SK-N-SH (cell line): ENCODE data around the gene TMEM116. TPM values are rescaled to one million over a fixed set of nuclear protein-coding genes. Genes with fewer than 3 reads are reported as not detected.

Experiments used
- CTCF ChIA-PET: fragments of 300-600, 350-600 bp; formaldehyde crosslinking; extraction: SDS; loops from one replicate; lab custom pipeline; 2021; lab: Yijun Ruan, JAX
- POLR2A ChIA-PET: fragments of 350-600 bp; sonication (Branson Sonifier 250); formaldehyde crosslinking; extraction: SDS; loops from one replicate; lab custom pipeline; 2020; ENCODE audit warnings: antibody characterized with exemption, inconsistent platforms; lab: Yijun Ruan, JAX
- DNase-seq: peaks from one replicate; pipeline ENCODE4 v3.0.0; 2012
- H2AFZ ChIP-seq: fragments of 200-600 bp; sonication (generic); 2 replicates; pipeline ENCODE4 v1.8.1; 2016; ENCODE audit warnings: antibody characterized with exemption, mild to moderate bottlenecking, low read depth
- H3F3A ChIP-seq: fragments of 200-600 bp; sonication (generic); replicated peaks from 2 replicates; pipeline ENCODE3; 2016; ENCODE audit warnings: antibody characterized with exemption, mild to moderate bottlenecking; ENCODE audit not compliant: insufficient read depth
- H3K27ac ChIP-seq, 2 experiments: fragments of 200-500 bp in 1 of 2; fragments of 200-600 bp in 1 of 2; sonication (Bioruptor generic) in 1 of 2; sonication (generic), shearing (Covaris generic) in 1 of 2; 2 replicates each; pipeline versions ENCODE4 v1.5.1 to v1.6.1; 2014 to 2016; ENCODE audit warnings: low read depth in 2 of 2, inconsistent platforms in 1 of 2, low read length in 1 of 2, mild to moderate bottlenecking in 1 of 2, mixed read lengths in 1 of 2
- H3K27me3 ChIP-seq: fragments of 200-600 bp; sonication (generic), shearing (Covaris generic); 2 replicates; pipeline ENCODE4 v1.6.1; 2016; ENCODE audit warnings: mixed run types; ENCODE audit not compliant: insufficient read depth
- H3K36me3 ChIP-seq, 2 experiments: fragments of 200-500 bp in 1 of 2; fragments of 200-600 bp in 1 of 2; sonication (Bioruptor generic) in 1 of 2; sonication (generic) in 1 of 2; replicated peaks in 1 of 2; 2 replicates each; pipeline versions ENCODE3 to v1.5.1; 2014 to 2016; ENCODE audit warnings: low read length in 1 of 2, mild to moderate bottlenecking in 1 of 2; ENCODE audit not compliant: insufficient read depth in 2 of 2, control insufficient read depth in 1 of 2
- H3K4me1 ChIP-seq, 2 experiments: fragments of 200-500 bp in 1 of 2; fragments of 200-600 bp in 1 of 2; sonication (Bioruptor generic) in 1 of 2; sonication (generic), shearing (Covaris generic) in 1 of 2; 2 replicates each; pipeline versions ENCODE4 v1.5.1 to v1.6.1; 2014 to 2016; ENCODE audit warnings: low read depth in 1 of 2, low read length in 1 of 2, mixed run types in 1 of 2; ENCODE audit not compliant: insufficient read depth in 2 of 2, control insufficient read depth in 1 of 2
- H3K4me2 ChIP-seq: fragments of 200-600 bp; sonication (generic), shearing (Covaris generic); 2 replicates; pipeline ENCODE4 v1.6.1; 2017; ENCODE audit warnings: mixed run types
- H3K4me3 ChIP-seq, 2 experiments: fragments of 200-500 bp in 1 of 2; fragments of 200-600 bp in 1 of 2; sonication (Bioruptor generic) in 1 of 2; sonication (generic), shearing (Covaris generic) in 1 of 2; 2 replicates each; pipeline versions ENCODE4 v1.5.1 to v1.8.1; 2014 to 2016; ENCODE audit warnings: low read depth in 2 of 2, inconsistent platforms in 1 of 2, low read length in 1 of 2, mild to moderate bottlenecking in 1 of 2, mixed read lengths in 1 of 2, moderate library complexity in 1 of 2
- H3K79me2 ChIP-seq: fragments of 200-600 bp; sonication (generic); 2 replicates; pipeline ENCODE4 v1.8.1; 2017; ENCODE audit warnings: mild to moderate bottlenecking; ENCODE audit not compliant: insufficient read depth
- H3K9ac ChIP-seq: fragments of 200-600 bp; sonication (generic); 2 replicates; pipeline ENCODE4 v1.6.1; 2017; ENCODE audit warnings: mixed run types
- H3K9me2 ChIP-seq: fragments of 200-600 bp; sonication (generic); 2 replicates; pipeline ENCODE4 v1.6.1; 2017; ENCODE audit warnings: mixed run types
- H3K9me3 ChIP-seq: fragments of 200-600 bp; sonication (generic); 2 replicates; pipeline ENCODE4 v1.6.1; 2017; ENCODE audit warnings: mixed run types, mild to moderate bottlenecking, moderate library complexity
- H4K20me1 ChIP-seq: fragments of 200-600 bp; sonication (generic); 2 replicates; pipeline ENCODE4 v1.6.1; 2017; ENCODE audit warnings: mild to moderate bottlenecking, mixed run types; ENCODE audit not compliant: insufficient read depth
- CHD2 ChIP-seq: fragments of 150-350 bp; IDR thresholded peaks from 2 replicates; pipeline ENCODE4 v1.6.1; 2018; ENCODE audit warnings: low read length; ENCODE audit not compliant: partially characterized antibody
- EZH2phosphoT487 ChIP-seq: fragments of 200-600 bp; sonication (generic); IDR thresholded peaks from 2 replicates; pipeline ENCODE4 v1.6.1; 2017; ENCODE audit warnings: low read depth, mixed run types, mild to moderate bottlenecking, antibody characterized with exemption, moderate library complexity, borderline replicate concordance
- FOSL2 ChIP-seq: IDR thresholded peaks from 2 replicates; pipeline ENCODE4 v1.4.0; 2012; ENCODE audit warnings: low read depth, mild to moderate bottlenecking, moderate library complexity, borderline replicate concordance
- FOXM1 ChIP-seq: IDR thresholded peaks from 2 replicates; pipeline ENCODE4 v1.4.0; 2012; ENCODE audit warnings: low read depth, mild to moderate bottlenecking
- GATA2 ChIP-seq: sonication (generic); formaldehyde crosslinking; IDR thresholded peaks from 2 replicates; pipeline ENCODE4 v1.5.0; 2020; ENCODE audit warnings: mild to moderate bottlenecking, missing genetic modification reagents
- JUND ChIP-seq: IDR thresholded peaks from 2 replicates; pipeline ENCODE4 v1.4.0; 2012
- MAX ChIP-seq: IDR thresholded peaks from 2 replicates; pipeline ENCODE4 v1.4.0; 2012; ENCODE audit warnings: low read depth
- MEF2A ChIP-seq: IDR thresholded peaks from 2 replicates; pipeline ENCODE4 v1.4.0; 2012; ENCODE audit warnings: low read depth, borderline replicate concordance
- RAD21 ChIP-seq: IDR thresholded peaks from 2 replicates; pipeline ENCODE4 v1.6.1; 2012; ENCODE audit warnings: mild to moderate bottlenecking, low read length
- RCOR1 ChIP-seq: fragments of 150-350 bp; IDR thresholded peaks from 2 replicates; pipeline ENCODE4 v1.6.1; 2017; ENCODE audit warnings: antibody characterized with exemption, low read length
- SIN3A ChIP-seq: IDR thresholded peaks from 2 replicates; pipeline ENCODE4 v1.6.1; 2012; ENCODE audit warnings: low read depth, mild to moderate bottlenecking, low read length, moderate library complexity, borderline replicate concordance
- SMC3 ChIP-seq: IDR thresholded peaks from 2 replicates; pipeline ENCODE4 v1.6.1; 2012; ENCODE audit warnings: low read depth, low read length, improper control_type of control experiment
- TCF12 ChIP-seq: IDR thresholded peaks from 2 replicates; pipeline ENCODE4 v1.4.0; 2012
- TEAD4 ChIP-seq: IDR thresholded peaks from 2 replicates; pipeline ENCODE4 v1.4.0; 2012; ENCODE audit warnings: mild to moderate bottlenecking, borderline replicate concordance; ENCODE audit not compliant: insufficient read depth
- USF1 ChIP-seq: IDR thresholded peaks from 2 replicates; pipeline ENCODE4 v1.4.0; 2012; ENCODE audit warnings: low read depth, borderline replicate concordance
- USF2 ChIP-seq: fragments of 150-350 bp; IDR thresholded peaks from 2 replicates; pipeline ENCODE4 v1.6.1; 2017; ENCODE audit warnings: antibody characterized with exemption, low read length, low read depth, borderline replicate concordance
- ZBTB33 ChIP-seq: IDR thresholded peaks from 2 replicates; pipeline ENCODE4 v1.4.0; 2012; ENCODE audit warnings: low read depth, borderline replicate concordance
- WGBS: methylation state at CpG from one replicate; pipeline ENCODE4 v1.1.6; 2017; ENCODE audit warnings: low lambda C conversion rate; 5-methylcytosine and 5-hydroxymethylcytosine counted together
- polyA plus RNA-seq, 3 experiments: library from polyadenylated mRNA; depleted of rRNA; stranded (reverse); fragments of >200 nt; gene quantifications; 2 replicates each; pipeline ENCODE4 v1.2.3, GENCODE V29; 2012

Gene TMEM116
- polyA plus RNA-seq, 1 of the 3 experiments (the other 2 are of a cell fraction) = 7.9 TPM

GRCh38 chr12:112008918-112009317 lies 4.0 kb downstream of the TMEM116 start:
- Histone ChIP-seq H3K9me2 (no peaks in the 10 kb centered on the region), H4K20me1 (no peaks in the 10 kb centered on the region), H3F3A (peaks cover 14% of the 10 kb centered on the region), H3K79me2 (peaks cover 23% of the 10 kb centered on the region), H3K9me3 (no peaks in the 10 kb centered on the region), H3K4me1 (peaks cover 9 to 11% of the 10 kb centered on the region in 2 experiments; a peak in 1 of 4 replicates), H3K9ac (no peak overlapping the region), H3K27me3 (no peaks in the 10 kb centered on the region), H2AFZ (no peak overlapping the region), H3K4me2 (no peak overlapping the region), H3K36me3 (no peaks in the 10 kb centered on the region), H3K4me3 (no peak overlapping the region), H3K27ac (no peak overlapping the region)
- TF ChIP-seq EZH2phosphoT487 (no peak), SIN3A (no peak), FOSL2 (no peak), JUND (no peak), ZBTB33 (no peak), FOXM1 (no peak), MAX (no peak)
- ChIA-PET CTCF (no interaction called here), POLR2A (no interaction called here)
- 95% methylated on average over 3 of the region's 3 CpGs for WGBS
- DNase-seq = no peak

- H4K20me1 ChIP-seq = no peaks in the 10 kb centered on the region
- H3K4me3 ChIP-seq = no peak overlapping the region
- TF ChIP-seq USF1 (no peak), CHD2 (no peak), TEAD4 (no peak), USF2 (no peak), SIN3A (no peak), EZH2phosphoT487 (no peak), SMC3 (no peak), RAD21 (no peak), GATA2 (CRISPR knock-in tag) (no peak), RCOR1 (no peak), TCF12 (no peak), MEF2A (no peak)
- no peaks in the 10 kb centered on the region for H3K9me2 ChIP-seq
- H3K9me3 ChIP-seq = no peaks in the 10 kb centered on the region
- H3K4me1 ChIP-seq = peaks cover 9 to 11% of the 10 kb centered on the region in 2 experiments; a peak in 1 of 4 replicates
- peaks cover 8% of the 10 kb centered on the region for H3F3A ChIP-seq
- H3K36me3 ChIP-seq = no peaks in the 10 kb centered on the region
- no peak for DNase-seq
- no peak overlapping the region for H2AFZ ChIP-seq
- WGBS = 97% methylated on average over 9 of the region's 9 CpGs
- H3K27ac ChIP-seq = no peak overlapping the region
- ChIA-PET CTCF (no interaction called here), POLR2A (no interaction called here)
- no peaks in the 10 kb centered on the region for H3K27me3 ChIP-seq
- no peak overlapping the region for H3K4me2 ChIP-seq
- H3K79me2 ChIP-seq = peaks cover 18% of the 10 kb centered on the region
- no peak overlapping the region for H3K9ac ChIP-seq
Observed at GRCh38 chr12:112007945-112008344, 5.0 kb downstream of the TMEM116 start.
